ENCODE data around the gene G3BP2. TPM values are rescaled to one million over a fixed set of nuclear protein-coding genes. Genes with fewer than 3 reads are reported as not detected.

Gene G3BP2
- total RNA-seq, 1 donor from 2014 or later: 109 TPM

- H3K4me3 ChIP-seq (ENCODE audit: low read depth, low read length): peak within 1 kb of the TSS; percentile 75
- DNase-seq (ENCODE audit: low read depth): no peak
- TF ChIP-seq CTCF (conservative IDR thresholded peaks at IDR 0.05; ENCODE audit: low read depth, low read length): no peak
These were observed 42.9 kb downstream of the G3BP2 start, which contains the start of gene CDKL2 for GRCh38 chr4:75630174-75630936. Gene CDKL2 (minus strand): TSS chr4:75630528. CDS start chr4:75625988, 4,540 bp downstream.

DNA sequence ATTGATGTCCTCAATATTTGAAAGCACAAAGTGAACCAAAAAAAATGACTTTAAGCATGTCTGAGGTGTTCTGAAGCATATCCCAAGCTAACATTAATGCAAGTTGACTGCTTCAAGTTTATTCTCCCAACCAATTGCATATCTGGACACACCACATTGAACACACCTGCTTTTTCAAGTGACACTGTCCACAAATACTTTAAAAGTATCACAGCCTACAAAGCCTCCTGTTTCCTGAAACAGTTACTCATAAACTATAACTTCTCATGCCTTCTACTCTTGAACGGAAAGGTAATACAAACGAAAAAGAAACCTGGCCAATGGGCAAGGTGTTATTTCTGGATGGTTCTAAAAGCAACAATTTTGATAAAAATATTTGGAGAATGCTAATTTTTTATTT is 44.0 kb downstream of the G3BP2 start:
- TF ChIP-seq CTCF (conservative IDR thresholded peaks at IDR 0.05; ENCODE audit: low read depth, low read length): no peak
- H3K4me3 ChIP-seq (ENCODE audit: low read depth, low read length): peak overlapping the region; percentile 75
- DNase-seq (ENCODE audit: low read depth): no peak

GRCh38 chr4:75623026-75623425 is 50.2 kb downstream of the G3BP2 start:
- TF ChIP-seq CTCF (conservative IDR thresholded peaks at IDR 0.05; ENCODE audit: low read depth, low read length): no peak
- no peak for DNase-seq (ENCODE audit: low read depth)
- no peak overlapping the region for H3K4me3 ChIP-seq (ENCODE audit: low read depth, low read length)

DNA sequence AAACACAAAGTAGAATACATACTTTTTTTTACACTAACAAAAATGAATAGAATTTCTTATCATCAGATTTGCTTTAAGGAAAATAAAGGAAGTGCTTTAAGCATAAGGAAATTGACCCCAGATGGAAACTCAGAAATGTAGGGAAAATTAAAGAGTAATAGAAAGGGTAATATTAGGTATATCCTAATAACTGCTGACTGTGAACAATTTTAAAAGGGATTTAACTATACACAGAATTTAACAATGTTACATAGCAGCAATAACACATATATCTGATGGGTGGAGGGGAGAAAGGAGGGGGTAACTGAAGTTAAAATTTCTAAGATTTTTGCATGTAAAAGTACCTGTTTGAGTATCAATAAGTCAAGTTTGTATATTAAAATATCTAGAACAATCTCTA is 51.5 kb downstream of the G3BP2 start:
- no peak for TF ChIP-seq CTCF (conservative IDR thresholded peaks at IDR 0.05; ENCODE audit: low read depth, low read length)
- DNase-seq (ENCODE audit: low read depth): no peak
- no peak overlapping the region for H3K4me3 ChIP-seq (ENCODE audit: low read depth, low read length)

GRCh38 chr4:75612306-75612705 is 60.9 kb downstream of the G3BP2 start:
- DNase-seq (ENCODE audit: low read depth): no peak
- no peak overlapping the region for H3K4me3 ChIP-seq (ENCODE audit: low read depth, low read length)
- TF ChIP-seq CTCF (conservative IDR thresholded peaks at IDR 0.05; ENCODE audit: low read depth, low read length): no peak

DNA sequence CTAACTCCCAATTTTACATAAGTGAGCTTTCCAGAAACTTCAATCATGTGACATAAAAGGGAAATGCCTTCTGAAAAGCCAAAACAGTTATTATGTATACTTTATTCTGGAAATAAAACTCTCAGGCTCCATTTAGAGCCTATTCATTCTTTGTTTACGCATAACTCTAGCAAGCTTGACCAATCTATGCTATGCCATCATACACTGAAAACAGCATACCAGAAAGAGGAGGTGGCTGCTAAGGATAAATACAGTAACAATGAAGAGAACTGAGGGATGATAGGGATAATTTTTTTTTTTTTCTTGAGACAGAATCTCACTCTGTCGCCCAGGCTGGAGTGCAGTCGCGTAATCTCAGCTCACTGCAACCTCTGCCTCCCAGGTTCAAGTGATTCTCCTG is 67.3 kb downstream of the G3BP2 start:
- no peak for DNase-seq (ENCODE audit: low read depth)
- no peak for TF ChIP-seq CTCF (conservative IDR thresholded peaks at IDR 0.05; ENCODE audit: low read depth, low read length)
- H3K4me3 ChIP-seq (ENCODE audit: low read depth, low read length): no peak overlapping the region

- no peak for TF ChIP-seq CTCF (conservative IDR thresholded peaks at IDR 0.05; ENCODE audit: low read depth, low read length)
- no peak for DNase-seq (ENCODE audit: low read depth)
- H3K4me3 ChIP-seq (ENCODE audit: low read depth, low read length): no peak overlapping the region
These were observed 73.6 kb downstream of the G3BP2 start for GRCh38 chr4:75599647-75600046.

All from epithelial cell of proximal tubule (primary cell).